Measurements from ENCODE around the gene DPP6. TPM values are rescaled to one million over a fixed set of nuclear protein-coding genes. Genes with fewer than 3 reads are reported as not detected.
A peak's percentile ranks its signal among the peaks of the same experiment; 100 is the strongest.

Gene DPP6
- total RNA-seq, 1 donor from 2014 or later = 2.2 TPM

- H3K4me1 Mint-ChIP-seq = peaks cover 28% of the 10 kb centered on the region
- H3K27ac Mint-ChIP-seq (ENCODE audit: unreplicated experiment) = no peak overlapping the region
- no peak overlapping the region for H3K4me3 Mint-ChIP-seq
- TF ChIP-seq CTCF (conservative IDR thresholded peaks at IDR 0.05) = no peak
- H3K9me3 Mint-ChIP-seq = no peaks in the 10 kb centered on the region
- peaks cover 5% of the 10 kb centered on the region for H3K27me3 Mint-ChIP-seq (ENCODE audit: low read depth)
- H3K36me3 Mint-ChIP-seq (ENCODE audit: low read depth) = no peaks in the 10 kb centered on the region
- DNase-seq (ENCODE audit: low read depth, low spot score) = no peak
Observed at GRCh38 chr7:154876516-154876915, 824.3 kb downstream of the DPP6 start.

- TF ChIP-seq CTCF (conservative IDR thresholded peaks at IDR 0.05) = no peak
- Mint-ChIP-seq H3K36me3 (ENCODE audit: low read depth) (no peaks in the 10 kb centered on the region), H3K27ac (ENCODE audit: unreplicated experiment) (no peak overlapping the region), H3K4me3 (no peak overlapping the region), H3K9me3 (no peaks in the 10 kb centered on the region), H3K4me1 (peaks cover 25% of the 10 kb centered on the region), H3K27me3 (ENCODE audit: low read depth) (peaks cover 3% of the 10 kb centered on the region)
- no peak for DNase-seq (ENCODE audit: low read depth, low spot score)
Observed at GRCh38 chr7:154877031-154877430, 824.8 kb downstream of the DPP6 start.

- Mint-ChIP-seq H3K4me3 (no peak overlapping the region), H3K4me1 (peaks cover 16% of the 10 kb centered on the region), H3K9me3 (no peaks in the 10 kb centered on the region), H3K36me3 (ENCODE audit: low read depth) (no peaks in the 10 kb centered on the region), H3K27ac (ENCODE audit: unreplicated experiment) (no peak overlapping the region), H3K27me3 (ENCODE audit: low read depth) (peaks cover 3% of the 10 kb centered on the region)
- TF ChIP-seq CTCF (conservative IDR thresholded peaks at IDR 0.05) = no peak
- DNase-seq (ENCODE audit: low read depth, low spot score) = no peak
Observed at GRCh38 chr7:154879629-154880028, 827.4 kb downstream of the DPP6 start.

GRCh38 chr7:154880513-154880912 lies 828.3 kb downstream of the DPP6 start:
- no peaks in the 10 kb centered on the region for H3K9me3 Mint-ChIP-seq

GRCh38 chr7:154881026-154881425 lies 828.8 kb downstream of the DPP6 start:
- no peak for TF ChIP-seq CTCF (conservative IDR thresholded peaks at IDR 0.05)
- no peak for DNase-seq (ENCODE audit: low read depth, low spot score)
- Mint-ChIP-seq H3K4me3 (no peak overlapping the region), H3K4me1 (peaks cover 15% of the 10 kb centered on the region), H3K9me3 (no peaks in the 10 kb centered on the region), H3K27ac (ENCODE audit: unreplicated experiment) (peak overlapping the region; percentile 57), H3K36me3 (ENCODE audit: low read depth) (no peaks in the 10 kb centered on the region), H3K27me3 (ENCODE audit: low read depth) (peaks cover 3% of the 10 kb centered on the region)

More at GRCh38 chr7:154880513-154880912, 828.3 kb downstream of the DPP6 start:
- no peaks in the 10 kb centered on the region for H3K36me3 Mint-ChIP-seq (ENCODE audit: low read depth)
- peak overlapping the region; percentile 57 for H3K27ac Mint-ChIP-seq (ENCODE audit: unreplicated experiment)
- H3K27me3 Mint-ChIP-seq (ENCODE audit: low read depth) = peaks cover 3% of the 10 kb centered on the region
- H3K4me1 Mint-ChIP-seq = peaks cover 16% of the 10 kb centered on the region
- DNase-seq (ENCODE audit: low read depth, low spot score) = no peak
- H3K4me3 Mint-ChIP-seq = no peak overlapping the region
- no peak for TF ChIP-seq CTCF (conservative IDR thresholded peaks at IDR 0.05)

GRCh38 chr7:154881526-154881925 lies 829.3 kb downstream of the DPP6 start:
- Mint-ChIP-seq H3K9me3 (no peaks in the 10 kb centered on the region), H3K27me3 (ENCODE audit: low read depth) (peaks cover 3% of the 10 kb centered on the region), H3K27ac (ENCODE audit: unreplicated experiment) (no peak overlapping the region), H3K4me3 (no peak overlapping the region), H3K36me3 (ENCODE audit: low read depth) (no peaks in the 10 kb centered on the region), H3K4me1 (peaks cover 10% of the 10 kb centered on the region)
- TF ChIP-seq CTCF (conservative IDR thresholded peaks at IDR 0.05) = no peak
- no peak for DNase-seq (ENCODE audit: low read depth, low spot score)
